HG03442 (cell line): ENCODE results near the gene SPINT2.

Source experiments
- ATAC-seq: cut with Tn5 transposase; IDR thresholded peaks from one replicate; pipeline ENCODE4 v1.9.1; 2021; ENCODE audit warnings: mild to moderate bottlenecking, moderate library complexity; ENCODE audit not compliant: unreplicated experiment

SPINT2 gene

DNA sequence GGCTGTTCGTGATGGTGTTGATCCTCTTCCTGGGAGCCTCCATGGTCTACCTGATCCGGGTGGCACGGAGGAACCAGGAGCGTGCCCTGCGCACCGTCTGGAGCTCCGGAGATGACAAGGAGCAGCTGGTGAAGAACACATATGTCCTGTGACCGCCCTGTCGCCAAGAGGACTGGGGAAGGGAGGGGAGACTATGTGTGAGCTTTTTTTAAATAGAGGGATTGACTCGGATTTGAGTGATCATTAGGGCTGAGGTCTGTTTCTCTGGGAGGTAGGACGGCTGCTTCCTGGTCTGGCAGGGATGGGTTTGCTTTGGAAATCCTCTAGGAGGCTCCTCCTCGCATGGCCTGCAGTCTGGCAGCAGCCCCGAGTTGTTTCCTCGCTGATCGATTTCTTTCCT is 27.5 kb downstream of the SPINT2 start:
- no peak for ATAC-seq

DNA sequence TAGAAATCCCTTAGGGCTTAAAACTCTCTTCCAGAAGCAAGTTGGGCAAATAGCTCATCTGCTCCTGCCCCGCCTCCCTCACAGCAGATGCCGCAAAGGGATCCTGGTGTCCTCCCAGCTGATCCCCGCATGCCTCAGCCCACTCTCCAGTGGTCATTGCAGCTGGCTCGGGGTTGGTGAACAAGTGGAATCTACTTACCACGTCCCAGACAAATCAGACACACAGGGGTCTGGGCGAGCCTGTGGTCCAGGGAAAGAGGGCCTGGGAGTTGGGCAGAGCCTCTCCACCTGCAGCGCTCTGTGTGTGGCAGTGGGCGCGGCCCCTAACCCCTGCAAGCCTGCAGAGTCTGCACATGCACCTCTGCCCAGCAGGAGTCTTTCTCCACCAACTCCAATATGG is 28.9 kb downstream of the SPINT2 start:
- no peak for ATAC-seq

DNA sequence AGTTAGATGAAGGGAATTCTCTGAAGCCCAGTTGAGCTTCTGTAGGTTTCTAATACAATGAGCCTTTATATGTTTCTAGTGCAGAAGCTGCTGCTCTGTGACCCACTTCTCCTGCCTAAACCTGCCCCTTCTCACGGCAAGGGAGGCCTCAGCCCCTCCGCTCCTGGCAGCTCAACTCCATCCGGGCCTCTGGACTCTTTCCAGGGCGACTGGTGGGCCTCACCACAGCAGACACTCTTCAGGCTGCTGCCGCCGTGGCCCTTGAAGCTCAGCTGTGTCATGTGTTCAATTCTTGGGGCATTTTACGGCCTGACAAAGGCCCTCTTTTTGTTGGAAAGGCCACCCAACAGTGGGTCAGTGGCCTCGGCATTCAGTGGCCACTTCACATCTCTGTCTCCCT is 29.7 kb downstream of the SPINT2 start:
- no peak for ATAC-seq

DNA sequence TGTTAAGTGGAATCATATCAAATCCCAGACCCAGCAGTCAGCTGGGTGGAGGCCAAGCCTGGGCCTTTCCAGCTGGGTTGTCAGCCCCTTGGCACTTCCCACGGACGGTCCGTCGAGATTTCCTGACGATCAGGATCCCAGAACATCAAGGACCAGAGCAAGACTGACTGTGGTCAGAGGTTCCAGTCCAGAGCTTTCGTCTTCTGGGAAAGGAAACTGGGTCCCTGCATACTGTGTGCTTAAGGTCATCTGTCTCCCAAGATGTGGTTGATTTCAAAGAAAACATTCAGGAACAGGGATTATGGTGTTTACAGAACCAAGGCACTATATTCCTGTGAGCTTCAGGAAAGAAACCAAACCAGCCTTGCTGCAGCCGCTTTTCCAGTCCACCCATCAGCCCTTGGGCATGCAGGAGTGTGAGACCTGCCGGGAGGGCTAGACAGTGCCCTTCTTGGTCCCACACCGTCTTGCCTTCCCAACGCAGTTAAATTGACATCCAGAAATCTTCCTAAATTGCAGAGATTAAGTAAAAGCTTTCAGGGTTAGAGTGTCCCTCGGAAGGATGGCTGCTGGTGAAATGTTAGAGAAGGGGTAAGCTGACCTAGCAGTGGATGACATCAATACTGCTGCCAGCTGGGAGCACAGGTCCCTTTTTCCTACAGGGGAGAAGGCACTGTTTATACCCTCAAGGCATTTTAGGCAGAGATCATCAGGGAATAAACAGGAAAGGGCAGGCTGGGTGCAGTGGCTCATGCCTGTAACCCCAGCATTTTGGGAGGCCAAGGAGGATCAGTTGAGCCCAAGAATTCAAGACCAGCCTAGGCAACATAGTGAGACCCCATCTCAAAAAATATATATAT is 34.7 kb downstream of the SPINT2 start:
- ATAC-seq: no peak

DNA sequence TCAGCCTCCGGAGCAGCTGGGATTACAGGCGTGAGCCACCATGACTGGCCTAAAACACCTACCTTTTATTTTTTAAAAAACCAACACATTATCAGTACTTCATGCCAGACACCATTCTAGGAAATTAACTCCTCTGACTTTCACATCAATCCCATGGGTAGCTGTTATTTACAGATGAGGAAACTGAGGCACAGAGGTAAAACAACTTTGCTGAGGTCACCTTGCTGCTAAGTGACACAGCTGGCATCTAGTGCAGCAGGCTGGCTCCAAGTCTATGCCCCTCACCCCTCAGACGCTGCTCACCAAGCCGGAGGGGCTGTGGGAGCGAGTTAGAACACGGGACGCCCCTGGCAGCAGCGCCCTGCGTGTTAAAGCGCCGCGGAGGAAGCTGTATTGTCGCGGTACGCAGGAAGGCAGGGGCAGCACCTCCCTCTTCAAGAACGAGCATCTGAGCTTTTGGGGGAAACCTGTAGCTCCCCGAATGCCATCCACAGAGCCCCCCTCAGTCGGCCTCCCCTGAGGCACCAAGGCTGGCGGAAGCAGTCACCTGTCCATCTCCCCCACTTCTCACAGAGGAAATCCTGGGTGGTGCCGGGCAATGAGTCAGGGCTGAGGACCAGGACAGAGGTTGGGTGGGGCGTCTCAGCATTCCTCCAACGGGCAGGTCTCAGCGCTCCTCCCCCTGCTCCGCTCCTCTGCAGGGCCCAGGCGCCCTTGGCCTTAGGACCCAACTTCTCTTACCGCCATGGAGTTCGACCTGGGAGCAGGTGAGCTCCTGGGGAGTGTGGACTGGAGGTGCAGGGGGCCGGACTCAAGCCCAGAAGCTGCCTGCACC is 39.4 kb downstream of the SPINT2 start, which contains the start of gene C19orf33:
C19orf33 (plus strand) TSS at position 735 of the 835 bp plus-strand sequence; CDS start at position 746, 11 bp downstream.
- no peak for ATAC-seq

DNA sequence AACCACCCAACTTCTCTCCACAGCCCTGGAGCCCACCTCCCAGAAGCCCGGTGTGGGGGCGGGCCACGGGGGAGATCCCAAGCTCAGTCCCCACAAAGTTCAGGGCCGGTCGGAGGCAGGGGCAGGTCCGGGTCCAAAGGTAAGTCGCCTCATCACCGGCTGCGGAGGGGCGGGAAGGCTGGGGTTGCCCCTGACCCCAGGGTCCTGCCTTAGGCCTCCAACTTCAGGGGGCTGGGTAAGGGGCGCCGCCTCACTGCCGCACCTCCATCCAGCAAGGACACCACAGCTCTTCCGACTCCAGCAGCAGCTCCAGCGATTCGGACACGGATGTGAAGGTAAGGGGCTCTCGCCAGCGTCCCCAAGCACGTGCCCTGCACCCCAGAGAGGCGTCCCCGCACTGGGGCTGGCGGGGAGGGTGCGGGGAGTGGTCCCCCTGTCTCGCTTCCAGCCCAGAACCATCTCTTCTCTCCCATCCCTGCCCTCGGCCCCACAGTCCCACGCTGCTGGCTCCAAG is 40.0 kb downstream of the SPINT2 start:
- ATAC-seq: no peak

DNA sequence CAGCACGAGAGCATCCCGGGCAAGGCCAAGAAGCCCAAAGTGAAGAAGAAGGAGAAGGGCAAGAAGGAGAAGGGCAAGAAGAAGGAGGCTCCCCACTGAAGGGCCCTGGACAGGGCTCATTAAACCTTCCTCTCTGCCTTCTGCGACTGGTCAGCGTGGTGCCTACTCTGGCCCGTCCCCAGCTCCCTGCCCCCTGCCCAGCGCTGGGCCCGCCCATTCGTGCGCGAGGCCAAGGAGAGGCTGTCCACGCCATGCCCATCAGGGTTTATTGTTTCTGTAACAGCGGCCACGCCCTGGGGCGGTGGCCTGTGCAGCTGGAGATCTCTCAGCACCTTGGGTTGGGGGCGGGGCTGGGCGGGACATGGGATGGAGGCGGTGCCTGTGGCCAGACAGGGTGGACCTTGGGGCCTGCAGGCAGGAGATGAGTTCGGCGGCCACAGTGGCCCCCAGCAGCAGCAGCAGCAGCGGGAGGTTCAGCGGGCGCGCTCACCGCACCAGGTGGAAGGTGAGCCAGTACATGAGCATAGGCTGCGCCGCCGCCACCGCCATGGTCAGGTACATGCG is 40.6 kb downstream of the SPINT2 start:
- ATAC-seq: no peak

DNA sequence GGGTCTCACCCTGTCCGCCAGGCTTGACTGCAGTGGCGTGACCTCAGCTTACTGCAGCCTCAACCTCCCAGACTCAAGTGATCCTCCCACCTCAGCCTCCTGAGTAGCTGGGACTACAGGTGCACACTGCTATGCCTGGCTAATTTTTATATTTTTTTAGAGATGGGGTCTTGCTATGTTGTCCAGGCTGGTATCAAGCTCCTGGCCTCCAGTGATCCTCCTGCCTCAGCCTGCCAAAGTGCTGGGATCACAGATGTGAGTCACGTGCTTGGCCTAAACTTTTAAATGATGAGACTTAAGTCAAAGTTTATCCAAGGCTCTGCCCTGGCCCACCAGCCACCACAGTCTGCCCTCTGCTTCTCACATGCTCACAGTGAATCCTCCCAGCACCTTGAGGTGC is 41.9 kb downstream of the SPINT2 start:
- ATAC-seq: no peak

DNA sequence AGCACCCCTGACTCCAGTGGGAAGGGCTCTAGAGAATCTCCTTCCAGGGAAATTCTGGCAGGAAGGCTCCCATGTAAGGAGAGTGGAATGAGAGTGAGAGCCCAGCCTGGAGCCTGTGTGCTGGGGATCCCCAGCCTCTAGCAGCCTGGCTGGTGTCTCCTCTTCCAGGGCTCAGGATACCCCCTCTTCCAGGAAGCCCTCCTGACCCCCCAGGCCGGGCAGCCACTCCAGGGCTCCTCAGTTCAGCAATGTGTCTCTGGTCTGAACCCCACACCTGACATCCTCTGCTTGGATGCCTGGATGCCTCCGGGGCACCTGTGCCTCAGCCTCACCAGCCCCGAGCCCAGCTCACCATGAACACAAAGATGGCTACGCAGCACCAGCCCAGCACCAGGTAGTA is 42.7 kb downstream of the SPINT2 start:
- ATAC-seq: no peak

DNA sequence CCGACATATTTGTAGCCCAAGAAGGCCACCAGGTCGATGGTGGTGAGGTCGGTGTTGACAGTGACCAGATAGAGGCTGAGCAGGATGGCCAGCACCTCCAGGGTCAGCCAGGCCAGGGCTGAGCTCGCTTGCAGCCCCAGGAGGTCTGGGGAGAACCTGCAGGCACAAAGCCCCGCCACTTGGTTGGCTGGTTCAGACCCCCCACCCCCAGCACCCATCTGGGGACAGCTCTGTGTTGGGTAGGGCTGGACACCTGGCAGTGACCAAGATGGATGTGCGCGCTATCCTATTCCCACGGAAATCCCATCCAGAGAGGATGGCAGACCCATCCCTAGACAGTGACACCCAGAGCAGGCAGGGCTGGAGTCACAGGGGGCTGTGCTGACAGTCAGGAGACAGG is 43.2 kb downstream of the SPINT2 start:
- no peak for ATAC-seq

DNA sequence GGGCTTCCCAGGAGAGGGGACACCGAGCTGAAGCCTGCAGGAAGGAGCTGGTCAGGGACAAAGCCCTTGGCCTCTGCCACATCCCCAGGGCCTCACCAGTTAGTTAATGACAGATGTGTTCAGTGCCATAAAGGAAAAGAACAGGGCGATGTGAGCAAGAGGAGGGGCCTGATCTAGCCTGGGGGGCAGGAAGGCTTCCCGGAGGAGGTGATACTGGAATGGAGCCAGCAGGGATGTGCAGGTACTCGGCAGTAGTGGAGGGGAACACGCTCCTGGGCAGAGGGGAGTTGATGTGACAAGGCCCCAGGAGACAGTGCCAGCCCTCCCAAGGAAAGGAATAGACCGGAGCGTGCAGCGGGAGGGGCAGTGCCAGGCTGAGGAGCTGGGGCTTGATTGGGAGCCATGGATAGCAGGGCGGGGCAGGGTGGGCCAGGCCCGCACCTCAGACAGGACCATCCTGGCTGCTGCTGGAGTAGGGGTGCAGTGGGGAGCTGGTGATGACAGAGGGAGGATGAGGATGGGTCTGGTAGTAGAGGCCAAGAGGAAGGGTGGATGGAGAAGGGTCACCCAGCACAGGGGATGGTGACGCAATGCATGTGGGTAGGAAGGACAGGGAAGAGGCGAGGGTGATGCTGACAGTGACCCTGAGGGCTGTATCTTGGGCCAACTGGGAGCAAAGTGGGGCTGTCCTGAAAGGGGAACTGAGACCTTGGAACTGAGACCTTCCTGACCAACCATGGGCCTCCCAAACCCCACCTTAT is 43.8 kb downstream of the SPINT2 start:
- no peak for ATAC-seq

DNA sequence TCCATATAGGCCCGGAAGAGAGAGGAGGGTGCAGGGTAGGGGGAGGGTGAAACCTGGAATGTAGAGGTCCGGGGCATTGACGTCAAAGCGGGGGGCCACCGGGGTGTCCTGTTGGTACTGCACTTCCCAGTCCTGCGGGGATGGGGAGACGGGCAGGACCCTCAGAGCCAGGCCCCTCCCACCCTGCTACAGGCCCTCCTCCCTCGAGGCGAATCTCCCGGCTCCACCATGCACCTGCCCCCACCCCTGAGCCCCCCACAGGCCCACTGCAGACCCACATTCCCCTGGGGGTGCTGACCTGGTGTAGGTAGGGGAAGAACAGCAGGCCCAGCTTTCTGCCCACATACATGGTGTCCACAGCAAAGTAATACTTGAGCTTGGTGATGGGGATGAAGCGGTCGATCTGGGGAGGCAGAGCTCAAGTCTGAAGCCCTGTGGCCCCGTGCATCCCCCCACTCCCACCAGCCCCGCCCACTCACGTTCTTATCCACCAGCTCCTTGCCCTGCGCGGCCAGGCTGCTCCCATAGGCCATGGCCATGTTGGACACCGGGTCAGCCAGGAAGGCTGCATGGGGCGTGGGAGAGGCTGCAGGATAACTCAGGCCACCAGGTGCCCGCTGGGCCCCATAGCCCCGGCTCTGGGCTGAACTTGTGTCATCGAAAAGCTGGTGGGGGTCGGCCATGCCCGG is 44.7 kb downstream of the SPINT2 start:
- no peak for ATAC-seq

DNA sequence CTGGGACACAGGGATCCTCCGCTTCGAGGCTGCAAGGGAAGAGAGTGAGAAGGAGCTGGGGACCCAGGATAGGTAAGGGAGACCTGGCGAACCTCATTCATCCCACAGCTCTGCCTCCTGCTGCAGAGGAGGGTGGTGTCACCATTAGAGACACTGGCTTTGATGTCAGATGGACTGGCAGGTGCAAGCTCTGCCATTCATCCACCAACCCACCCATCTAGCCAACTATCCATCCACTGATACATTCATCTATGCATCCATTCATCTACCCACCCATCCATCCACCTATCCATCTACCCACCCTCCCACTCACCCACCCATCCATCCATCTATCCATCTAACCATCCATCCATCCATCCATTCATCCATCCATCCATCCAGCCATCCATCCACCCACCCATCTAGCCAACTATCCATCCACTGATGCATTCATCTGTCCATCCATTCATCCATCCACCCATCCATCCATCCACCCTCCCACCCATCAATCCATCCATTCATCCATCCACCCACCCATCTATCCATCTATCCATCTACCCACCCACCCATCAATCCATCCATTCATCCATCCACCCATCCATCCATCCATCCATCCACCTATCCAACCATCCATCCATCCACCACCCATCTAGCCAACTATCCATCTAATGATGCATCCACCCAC is 45.4 kb downstream of the SPINT2 start:
- no peak for ATAC-seq

DNA sequence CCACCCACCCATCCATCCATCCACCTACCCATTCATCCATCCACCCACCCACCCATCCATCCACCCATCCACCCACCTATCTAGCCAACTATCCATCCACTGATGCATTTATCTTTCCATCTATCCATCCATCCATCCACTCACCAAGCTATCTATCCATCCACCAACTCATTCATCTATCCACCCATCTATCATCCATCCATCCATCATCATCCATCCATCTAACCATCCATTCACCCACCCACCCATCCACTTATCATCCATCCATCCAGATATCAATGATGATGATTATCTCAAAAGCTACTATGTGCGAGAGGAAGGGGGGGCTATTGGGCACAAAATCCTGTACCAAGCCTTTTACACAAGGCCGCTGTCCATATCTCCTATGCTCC is 45.9 kb downstream of the SPINT2 start:
- no peak for ATAC-seq

DNA sequence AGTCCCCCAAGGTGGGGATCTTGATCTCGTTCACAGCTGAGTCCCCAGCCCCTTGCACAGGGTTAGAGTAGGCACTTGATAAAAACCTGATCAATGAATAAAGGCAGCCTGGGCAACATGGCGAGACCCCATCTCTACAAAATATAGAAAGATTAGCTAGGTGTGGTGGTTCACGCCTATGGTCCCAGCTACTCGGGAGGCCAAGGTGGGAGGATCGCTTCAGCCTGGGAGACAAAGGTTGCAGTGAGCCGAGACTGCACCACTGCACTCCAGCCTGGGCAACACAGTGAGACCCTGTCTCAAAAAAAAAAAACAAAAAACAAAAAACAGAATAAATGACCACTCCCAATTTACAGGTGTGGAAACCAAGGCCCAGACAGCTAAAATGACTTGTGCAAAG is 46.6 kb downstream of the SPINT2 start:
- ATAC-seq: no peak

DNA sequence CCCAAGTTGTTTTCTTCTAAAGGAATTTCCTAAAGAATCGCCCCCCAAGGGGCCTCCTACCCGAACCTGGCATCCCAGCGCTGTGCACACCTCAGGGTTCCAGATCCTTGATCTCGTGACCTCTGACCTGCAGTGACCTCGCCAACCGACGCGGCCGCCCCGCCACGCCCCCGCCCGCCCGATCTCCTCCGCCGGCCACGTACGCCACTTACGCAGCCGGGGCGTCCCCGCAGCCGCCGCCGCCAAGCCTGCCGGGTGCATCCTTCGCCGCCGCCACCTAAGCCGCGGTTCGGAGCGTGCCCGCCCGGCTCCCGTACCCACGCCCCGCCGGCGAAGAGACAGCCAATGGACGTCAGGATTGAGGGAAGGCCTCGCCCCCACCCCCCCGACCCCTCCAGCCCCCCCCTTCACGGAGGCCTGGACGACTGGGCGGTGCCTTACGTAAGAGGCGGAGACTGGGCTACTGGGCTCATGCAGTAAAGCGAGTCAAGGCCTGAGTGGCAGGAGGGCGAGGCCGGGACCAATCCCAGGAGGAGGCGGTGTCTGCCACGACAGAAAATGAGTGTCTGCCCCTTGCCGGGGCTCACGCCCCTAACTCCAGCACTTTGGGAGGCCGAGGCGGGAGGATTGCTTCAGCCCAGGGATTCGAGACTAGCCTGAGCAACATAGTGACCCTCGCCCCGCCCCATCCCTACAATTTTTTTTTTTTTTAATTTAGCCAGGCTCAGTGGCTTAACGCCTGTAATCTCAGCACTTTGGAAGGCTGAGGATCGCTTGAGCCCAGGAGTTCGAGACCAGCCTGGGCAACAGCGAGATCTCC is 51.5 kb downstream of the SPINT2 start, which contains the start of gene YIF1B:
YIF1B (minus strand) TSS at position 291 of the 820 bp plus-strand sequence; CDS start at position 261, 30 bp downstream.
- ATAC-seq: peak; percentile 88

DNA sequence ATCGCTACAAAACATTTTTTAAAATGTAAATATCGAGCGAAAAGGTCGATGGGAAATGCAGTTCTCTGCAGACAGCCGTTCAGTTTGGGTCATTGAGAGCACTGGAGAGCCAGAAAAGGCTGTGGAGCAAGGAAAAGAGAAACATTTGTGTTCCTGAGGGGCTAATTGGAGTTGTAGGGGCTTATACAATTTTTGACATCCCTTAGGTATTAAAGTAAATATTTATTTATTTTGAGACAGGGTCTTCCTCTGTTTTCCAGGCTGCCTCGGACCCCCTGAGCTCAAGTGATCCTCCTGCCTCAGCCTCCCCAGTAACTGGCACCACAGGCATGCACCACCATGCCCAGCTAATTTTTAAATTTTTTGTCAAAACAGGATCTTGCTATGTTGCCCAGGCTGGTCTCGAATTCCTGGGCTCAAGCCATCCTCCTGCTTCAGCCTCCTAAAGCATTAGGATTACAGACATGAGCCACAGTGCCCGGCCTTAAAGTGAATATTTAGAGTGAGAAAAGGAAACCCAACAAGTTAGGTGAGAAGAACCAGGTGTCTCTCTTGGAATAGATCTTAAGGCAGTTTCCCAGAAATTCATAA is 52.2 kb downstream of the SPINT2 start:
- no peak for ATAC-seq

DNA sequence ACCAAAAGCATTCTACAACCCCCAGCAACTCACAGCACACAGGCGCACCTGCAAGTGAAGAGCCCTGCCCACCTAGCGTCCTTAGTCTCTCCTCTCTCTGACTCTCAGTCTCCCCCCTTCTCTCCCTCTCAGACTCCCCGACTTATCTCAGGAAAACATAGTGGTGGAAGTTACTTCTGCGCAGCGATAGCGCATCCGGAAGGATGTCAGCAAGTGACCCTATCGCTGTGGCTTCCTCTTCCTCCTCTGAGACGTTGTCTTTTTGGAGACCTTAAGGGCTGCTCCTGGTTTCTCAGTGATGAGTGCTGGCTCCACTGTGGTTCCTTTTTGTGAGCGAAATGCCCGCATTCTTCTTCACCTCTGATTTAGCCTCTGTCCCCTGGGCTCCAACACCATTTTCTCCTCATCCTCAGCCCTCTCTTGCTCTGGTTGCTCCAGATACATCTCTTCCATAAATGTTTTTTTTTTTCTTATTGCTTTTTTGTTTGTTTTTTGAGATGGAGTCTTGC is 52.8 kb downstream of the SPINT2 start:
- no peak for ATAC-seq
